Fibroblast of pulmonary artery (primary cell): ENCODE data around the gene LAMP5.

Experiments used
- DNase-seq: peaks from one replicate; pipeline ENCODE4 v3.0.0-alpha.2; 2010; ENCODE audit warnings: low read depth
- H3K4me3 ChIP-seq: replicated peaks from 2 replicates; pipeline ENCODE4 v1.5.1; 2011; ENCODE audit warnings: low read depth, mild to moderate bottlenecking, control low read depth, low read length, moderate library complexity
- TF ChIP-seq, protein P1 (sequence below): IDR thresholded peaks from 2 replicates; pipeline ENCODE4 v1.5.1; 2011; ENCODE audit warnings: mild to moderate bottlenecking, control low read depth, low read length, inconsistent platforms; ENCODE audit errors: missing control alignments

Gene LAMP5, protein sequence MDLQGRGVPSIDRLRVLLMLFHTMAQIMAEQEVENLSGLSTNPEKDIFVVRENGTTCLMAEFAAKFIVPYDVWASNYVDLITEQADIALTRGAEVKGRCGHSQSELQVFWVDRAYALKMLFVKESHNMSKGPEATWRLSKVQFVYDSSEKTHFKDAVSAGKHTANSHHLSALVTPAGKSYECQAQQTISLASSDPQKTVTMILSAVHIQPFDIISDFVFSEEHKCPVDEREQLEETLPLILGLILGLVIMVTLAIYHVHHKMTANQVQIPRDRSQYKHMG

GRCh38 chr20:9514461-9515213 lies at the start of gene LAMP5:
Gene LAMP5 (plus strand): TSS chr20:9514590. CDS start chr20:9514853, 263 bp downstream.
- TF ChIP-seq, protein P1, sequence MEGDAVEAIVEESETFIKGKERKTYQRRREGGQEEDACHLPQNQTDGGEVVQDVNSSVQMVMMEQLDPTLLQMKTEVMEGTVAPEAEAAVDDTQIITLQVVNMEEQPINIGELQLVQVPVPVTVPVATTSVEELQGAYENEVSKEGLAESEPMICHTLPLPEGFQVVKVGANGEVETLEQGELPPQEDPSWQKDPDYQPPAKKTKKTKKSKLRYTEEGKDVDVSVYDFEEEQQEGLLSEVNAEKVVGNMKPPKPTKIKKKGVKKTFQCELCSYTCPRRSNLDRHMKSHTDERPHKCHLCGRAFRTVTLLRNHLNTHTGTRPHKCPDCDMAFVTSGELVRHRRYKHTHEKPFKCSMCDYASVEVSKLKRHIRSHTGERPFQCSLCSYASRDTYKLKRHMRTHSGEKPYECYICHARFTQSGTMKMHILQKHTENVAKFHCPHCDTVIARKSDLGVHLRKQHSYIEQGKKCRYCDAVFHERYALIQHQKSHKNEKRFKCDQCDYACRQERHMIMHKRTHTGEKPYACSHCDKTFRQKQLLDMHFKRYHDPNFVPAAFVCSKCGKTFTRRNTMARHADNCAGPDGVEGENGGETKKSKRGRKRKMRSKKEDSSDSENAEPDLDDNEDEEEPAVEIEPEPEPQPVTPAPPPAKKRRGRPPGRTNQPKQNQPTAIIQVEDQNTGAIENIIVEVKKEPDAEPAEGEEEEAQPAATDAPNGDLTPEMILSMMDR, result no peak
- DNase-seq, result peak; percentile 4
- no peak within 1 kb of the TSS for H3K4me3 ChIP-seq

DNA sequence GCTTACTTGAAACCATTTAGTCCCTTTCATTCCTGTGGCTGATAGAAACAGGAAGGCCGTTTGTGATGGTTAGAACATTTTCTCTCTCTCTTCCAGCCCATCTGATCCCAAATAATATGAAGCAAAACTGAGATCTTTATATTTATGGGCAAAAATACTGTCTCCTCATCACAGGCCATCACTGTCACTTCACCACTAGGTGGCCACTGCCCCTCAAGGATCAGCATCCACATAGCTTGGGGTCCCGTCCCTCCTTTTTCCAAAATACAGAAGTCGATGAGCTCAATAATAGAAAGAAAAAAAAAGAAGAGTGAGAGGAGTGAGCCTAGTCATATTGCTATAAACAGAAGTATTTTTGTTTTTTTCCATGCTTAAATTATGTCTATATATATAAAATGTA lies 46.4 kb upstream of the LAMP5 start:
- TF ChIP-seq, protein P1, result peak; percentile 30
- no peak for DNase-seq
- H3K4me3 ChIP-seq, result no peak overlapping the region

DNA sequence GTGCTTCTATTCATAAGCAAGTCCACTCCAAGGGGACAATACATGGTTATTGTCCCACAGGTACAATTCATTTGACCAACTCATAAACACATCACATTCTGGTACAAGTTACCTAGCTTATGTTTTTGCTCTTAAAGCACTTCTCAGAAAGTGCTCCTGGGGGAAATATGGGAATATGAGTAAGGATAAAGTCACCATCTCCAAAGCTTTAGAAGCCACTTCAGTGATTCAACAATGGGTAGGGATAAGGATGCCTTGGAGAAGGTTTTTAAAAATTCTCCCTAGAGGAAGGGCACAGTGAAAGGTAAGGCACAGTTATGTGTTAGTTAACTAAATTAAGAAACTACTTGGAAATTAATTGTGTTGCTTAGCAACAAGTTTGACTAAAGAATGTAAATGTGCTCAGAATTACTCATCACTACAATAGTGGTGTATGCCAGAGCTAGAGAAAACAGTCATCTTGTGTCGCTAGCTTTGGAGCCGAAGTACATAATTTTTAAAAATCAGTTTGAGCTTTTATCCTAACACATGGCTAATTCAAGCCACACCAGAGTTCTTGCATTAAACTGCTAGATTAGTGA lies 39.5 kb upstream of the LAMP5 start:
- no peak overlapping the region for H3K4me3 ChIP-seq
- TF ChIP-seq, protein P1, result no peak
- no peak for DNase-seq

- no peak for DNase-seq
- TF ChIP-seq, protein P1, result no peak
- no peak overlapping the region for H3K4me3 ChIP-seq
Observed at GRCh38 chr20:9475456-9475855, 38.9 kb upstream of the LAMP5 start.

DNA sequence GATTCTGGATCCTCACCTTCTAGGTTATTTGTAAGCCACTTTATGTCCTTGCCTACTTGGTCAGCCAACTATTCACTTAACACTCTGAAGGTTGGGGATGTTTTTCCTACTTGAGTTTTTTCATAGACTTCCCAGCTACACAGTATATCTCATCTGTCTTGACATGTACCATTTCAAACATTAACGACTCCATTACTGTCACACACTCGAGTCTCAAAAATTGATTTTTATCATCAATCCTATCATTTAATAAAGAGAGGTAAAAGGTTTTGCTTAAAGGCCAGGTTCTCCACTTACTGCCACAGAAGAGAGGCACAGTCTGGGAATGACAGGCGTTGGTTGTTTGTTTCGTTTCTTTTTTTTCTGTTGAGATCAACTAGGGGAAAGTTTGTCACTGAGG lies 38.2 kb upstream of the LAMP5 start:
- TF ChIP-seq, protein P1, result no peak
- H3K4me3 ChIP-seq, result no peak overlapping the region
- DNase-seq, result no peak

GRCh38 chr20:9476637-9477036 lies 37.8 kb upstream of the LAMP5 start:
- TF ChIP-seq, protein P1, result no peak
- DNase-seq, result no peak
- no peak overlapping the region for H3K4me3 ChIP-seq
